NCI-H2196 (cell line): ENCODE data around the gene RNLS.

ENCODE experiments used
- DNase-seq: peaks from one replicate; lab custom pipeline; 2025; ENCODE audit not compliant: unreplicated experiment; lab: John Stamatoyannopoulos, UW

Gene RNLS

DNA sequence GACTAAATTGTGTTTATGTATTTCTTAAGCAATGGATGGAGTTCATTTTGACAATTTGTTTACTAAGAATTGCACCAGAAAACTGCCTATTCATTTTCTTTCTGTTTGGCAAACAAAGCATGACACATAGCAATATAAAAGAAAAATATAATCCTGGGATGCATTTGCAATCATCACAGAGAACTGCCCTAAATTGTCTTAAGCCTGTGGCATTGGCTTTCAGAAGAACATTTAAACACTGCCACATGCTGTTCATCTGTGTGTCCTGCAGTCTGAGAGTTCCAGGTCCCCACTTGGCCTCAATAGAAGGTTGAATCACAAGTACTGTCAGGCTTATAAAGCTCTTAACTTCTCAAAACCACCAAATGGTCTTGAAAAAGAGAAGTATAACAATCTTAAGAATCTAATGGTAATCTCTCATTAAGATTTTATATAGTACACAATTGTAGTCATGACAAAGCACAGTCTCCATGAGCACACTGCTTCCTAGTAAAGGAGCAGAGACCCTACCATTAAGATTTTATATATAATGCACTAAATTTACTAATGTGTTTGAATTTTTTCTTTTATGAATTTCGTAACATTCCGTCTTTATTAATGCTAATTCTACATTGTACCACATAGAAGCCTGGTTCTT lies 29.9 kb downstream of the RNLS start:
- DNase-seq, result peak; percentile 27

GRCh38 chr10:88551246-88551645 lies 31.9 kb downstream of the RNLS start:
- DNase-seq, result no peak

GRCh38 chr10:88546497-88546896 lies 36.6 kb downstream of the RNLS start:
- DNase-seq, result no peak

- no peak for DNase-seq
Measured at GRCh38 chr10:88545359-88545758, 37.8 kb downstream of the RNLS start.

DNA sequence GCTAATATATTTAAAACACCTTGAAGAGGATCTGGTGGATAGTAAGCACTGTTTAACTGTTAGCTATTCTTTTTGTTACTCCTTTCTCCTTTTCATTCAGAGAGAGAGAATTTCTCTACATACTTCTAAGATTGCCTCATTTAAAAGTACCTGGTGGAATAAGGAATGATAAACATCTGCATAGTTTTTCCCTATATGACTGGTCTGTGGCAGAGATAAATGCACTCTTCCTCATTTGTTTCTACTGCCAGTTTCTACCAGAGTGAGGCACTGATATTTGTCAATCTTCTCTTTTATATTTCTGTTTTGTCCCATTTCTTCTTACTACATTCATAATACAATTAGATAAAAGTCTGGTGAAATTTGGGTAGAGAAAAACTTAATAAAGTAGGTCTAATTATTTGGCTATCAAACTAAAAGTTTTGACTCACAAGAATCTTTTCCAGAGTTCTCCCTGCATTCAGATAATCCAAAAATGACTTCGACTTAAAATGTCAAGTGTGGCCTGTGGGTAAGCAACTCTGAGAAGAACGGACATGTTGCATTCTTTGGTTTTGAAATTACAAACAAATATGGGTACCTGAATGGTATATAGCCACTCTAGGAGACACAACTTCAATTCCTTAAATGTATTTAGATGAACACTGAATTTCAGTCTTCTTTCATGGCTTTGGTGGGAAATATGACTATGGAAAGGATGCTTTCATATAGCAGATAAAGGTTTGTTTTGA lies 38.8 kb downstream of the RNLS start:
- DNase-seq, result no peak

DNA sequence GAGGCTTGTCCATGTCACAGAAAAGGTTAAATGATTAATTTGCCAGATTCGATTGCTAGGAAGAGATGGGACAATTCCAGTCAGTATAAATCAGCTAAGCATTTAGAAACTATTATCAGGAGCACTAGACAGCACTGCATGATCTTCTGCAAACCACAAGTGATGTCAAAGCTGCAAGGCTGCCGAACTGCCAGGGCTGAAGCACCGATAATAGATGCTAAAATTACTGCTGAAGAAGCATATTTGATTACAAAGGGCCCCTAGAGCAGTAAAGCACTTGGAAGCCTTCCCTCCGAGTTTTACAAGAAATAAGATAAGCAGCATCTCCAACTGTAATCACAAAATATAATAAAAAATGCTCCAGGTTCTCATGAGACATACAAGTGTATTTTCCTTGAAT lies 40.6 kb downstream of the RNLS start:
- DNase-seq, result no peak

DNA sequence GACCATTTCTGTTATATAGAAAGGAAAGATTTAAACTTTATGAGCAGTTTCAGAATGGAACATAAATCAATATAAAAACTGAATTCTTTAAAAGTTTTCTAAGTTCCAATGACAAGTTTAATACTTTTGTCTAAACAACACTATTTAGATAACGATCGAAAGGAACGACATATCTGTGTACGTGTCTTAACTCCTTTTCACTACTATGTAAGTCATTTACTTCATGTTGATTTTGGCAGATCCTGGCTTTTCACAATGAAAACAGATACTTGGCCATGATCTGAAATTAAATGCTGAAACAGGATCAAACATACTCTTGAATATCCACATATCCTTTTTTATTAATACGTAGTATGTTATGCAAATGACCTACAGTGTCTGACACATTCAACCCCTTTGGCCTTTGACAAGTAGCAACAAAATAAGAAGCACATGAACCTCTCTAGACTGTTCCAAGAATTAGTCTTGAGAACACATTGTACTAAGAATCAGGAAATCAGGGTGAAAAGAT lies 41.9 kb downstream of the RNLS start:
- no peak for DNase-seq

DNA sequence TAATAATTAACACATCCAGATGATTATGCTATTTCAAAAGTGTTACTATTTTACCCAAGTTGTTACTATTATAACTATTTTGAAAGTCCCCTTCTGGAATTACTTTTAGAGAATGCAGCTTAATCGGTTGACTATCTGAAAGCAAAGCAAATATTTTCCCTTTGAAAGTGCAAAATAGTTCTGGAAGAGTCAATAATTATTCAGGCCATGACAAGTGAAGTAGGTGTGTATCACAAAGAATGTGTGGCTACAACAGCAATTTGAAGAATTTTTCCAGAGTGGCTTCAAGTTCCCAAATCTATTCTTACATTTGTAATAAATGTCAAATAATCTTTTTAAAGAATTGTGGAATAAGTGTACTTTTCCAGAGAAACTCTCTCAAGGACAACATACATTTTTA lies 42.8 kb downstream of the RNLS start:
- DNase-seq, result no peak

DNA sequence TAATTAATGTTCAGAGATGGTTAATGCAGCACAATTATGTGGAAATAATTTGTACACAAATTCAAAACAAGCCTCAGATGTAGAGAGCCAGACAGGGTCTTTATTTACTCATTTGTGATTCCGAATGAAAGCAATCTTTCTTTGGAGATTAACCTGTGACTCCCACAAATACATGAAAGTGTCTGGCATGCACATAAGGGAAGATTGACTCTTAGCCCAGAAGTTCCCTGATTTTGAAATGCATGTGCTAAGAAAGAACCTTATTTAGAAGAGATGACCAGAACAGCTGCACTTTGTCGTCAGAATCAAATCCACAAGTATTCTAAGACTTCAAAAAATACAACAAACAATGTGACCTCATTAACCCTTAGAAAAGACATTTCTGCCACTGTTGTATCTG lies 45.1 kb downstream of the RNLS start:
- no peak for DNase-seq

DNA sequence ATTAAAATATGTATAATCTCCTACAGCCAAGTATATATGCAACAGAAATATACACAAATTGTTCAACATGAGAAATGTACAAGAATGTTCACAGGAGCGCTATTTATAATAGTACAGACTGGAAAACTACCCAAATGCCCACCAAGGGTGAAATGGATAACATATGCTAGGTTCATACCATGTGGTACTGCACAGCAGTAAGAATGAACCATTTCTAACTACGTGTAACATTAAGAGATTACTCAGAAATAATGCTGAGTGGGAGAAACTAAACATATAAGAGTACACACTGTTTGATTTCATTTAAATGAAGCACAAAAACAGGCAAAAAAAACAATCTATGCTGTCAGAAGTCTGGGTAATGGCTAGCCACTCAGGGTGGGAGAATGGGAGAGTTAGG lies 45.8 kb downstream of the RNLS start:
- no peak for DNase-seq

GRCh38 chr10:88536437-88536836 lies 46.7 kb downstream of the RNLS start:
- DNase-seq, result no peak

DNA sequence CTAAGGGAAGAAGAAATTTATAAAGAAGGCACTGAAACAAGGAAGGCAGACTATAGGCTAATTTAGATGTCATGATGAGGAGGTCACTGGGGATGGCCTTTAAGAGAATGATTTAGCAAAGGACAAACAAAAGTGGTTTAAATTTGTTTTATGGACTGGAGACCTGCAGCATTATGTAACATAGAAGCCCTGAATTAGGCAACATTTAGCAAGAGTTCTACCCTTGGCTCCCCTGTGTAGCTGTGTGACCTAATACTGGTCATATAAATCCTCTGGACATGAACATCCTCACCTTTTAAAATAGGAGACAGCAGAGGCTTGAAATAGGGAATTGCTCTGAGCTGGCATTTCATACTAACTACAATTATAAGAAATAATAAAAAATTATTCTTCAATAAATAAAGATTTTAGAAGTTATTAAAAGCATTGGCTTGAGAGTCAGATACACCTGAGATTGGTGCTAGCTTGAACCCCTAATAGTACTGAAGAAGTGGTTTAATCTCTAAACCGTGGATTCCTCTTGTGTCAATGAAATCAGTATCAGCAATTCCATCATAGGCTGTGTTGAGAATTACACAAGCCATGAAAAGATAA lies 48.9 kb downstream of the RNLS start:
- DNase-seq, result no peak

DNA sequence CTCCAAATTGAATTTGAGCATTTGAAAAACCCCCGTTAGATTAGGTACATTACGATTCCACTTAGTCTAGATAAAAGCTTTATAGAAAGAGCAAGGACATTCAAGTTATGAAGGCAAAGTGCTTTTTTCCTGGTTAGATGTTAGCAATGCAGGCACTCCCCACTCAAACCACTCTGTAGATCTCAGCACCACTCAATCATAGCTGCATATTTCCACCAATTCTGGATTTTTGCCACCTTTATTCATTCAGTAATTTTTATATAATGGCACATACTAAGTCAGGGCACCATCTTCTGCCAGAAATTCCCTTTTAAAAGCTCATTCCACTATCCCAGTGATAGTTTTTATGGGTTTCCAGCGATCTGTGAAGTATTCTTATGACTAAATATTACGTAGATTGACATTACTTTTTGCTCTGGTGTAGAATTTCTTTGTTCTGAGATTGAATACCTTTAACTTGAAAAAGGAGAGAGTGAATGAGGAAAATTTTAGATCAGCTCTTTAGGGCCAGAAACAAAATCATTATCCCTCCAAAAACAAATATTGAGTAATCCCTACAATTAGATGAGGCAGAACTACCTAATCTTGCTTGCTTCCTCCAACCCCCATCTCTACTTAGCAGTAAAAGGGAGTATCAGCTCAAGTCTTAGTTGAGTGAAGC lies 51.6 kb downstream of the RNLS start:
- no peak for DNase-seq

GRCh38 chr10:88530629-88531391 lies 52.3 kb downstream of the RNLS start:
- no peak for DNase-seq

- DNase-seq, result no peak
Measured at GRCh38 chr10:88530093-88530492, 53.0 kb downstream of the RNLS start.

DNA sequence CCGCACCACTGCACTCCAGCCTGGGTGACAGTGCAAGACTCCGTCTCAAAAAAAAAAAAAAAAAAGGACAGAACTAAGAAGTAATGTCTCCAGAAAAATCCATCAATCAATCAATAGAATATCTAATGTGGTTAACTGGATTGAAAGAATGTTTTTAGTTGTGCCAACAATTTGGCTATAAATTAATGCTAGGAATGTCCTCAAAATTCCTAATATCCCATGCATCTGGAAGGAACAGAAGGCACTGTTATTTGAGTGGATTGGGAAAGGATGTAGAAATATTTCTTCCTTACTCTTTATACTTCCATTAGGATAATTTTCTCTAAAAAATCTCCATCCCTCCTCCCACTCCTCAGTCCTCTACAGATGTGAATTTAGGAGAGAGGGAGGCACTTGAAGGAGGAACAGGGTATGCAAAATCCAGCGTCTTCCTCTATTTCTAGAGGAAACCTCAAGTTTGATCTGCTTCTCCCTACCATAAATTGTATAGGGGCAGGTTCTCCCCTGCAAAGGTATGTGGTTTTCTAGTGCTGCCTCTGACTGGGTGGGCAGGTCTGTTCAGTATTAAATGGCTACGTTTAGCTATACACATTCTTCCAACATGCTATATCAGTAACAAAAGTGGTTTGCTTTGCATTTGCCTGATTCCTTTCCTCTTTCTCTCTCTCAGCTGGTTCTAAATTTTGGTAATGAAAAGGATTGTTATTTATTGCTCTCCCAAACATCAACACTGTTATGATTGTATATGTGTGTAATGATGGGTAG lies 54.1 kb downstream of the RNLS start:
- no peak for DNase-seq

- no peak for DNase-seq
Measured at GRCh38 chr10:88528201-88528600, 54.9 kb downstream of the RNLS start.

GRCh38 chr10:88527245-88527644 lies 55.9 kb downstream of the RNLS start:
- no peak for DNase-seq

DNA sequence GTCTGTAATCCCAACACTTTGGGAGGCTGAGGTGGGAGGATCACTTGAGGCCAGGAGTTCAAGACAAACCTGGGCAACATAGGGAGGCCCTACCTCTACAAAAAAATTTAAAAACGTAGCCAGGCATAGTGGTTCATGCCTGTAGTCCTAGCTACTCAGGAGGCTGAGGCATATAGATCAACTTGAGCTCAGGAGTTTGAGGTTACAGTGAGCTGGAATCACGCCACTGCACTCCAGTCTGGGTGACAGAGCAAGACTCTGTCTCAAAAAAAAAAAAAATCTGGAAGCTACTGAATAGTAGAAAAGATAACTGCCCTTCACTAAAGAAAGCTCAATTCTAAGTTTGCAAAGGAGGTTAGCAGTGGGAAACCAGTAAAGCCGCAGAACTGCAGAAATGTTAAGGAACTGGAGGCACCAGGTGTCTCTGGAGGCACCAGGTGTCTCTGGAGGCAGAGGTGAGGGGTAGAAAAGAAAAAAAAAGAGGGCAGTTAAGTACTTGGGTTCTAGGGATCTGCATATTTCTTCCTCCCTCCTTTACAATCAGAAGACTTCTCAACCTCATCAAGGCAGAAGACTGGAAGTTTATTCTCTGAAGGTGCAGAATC lies 56.5 kb downstream of the RNLS start:
- no peak for DNase-seq
